HL-60/S4 treated with phorbol 12-myristate 13-acetate at 8.2 ng/mL for 4 days and 3 days (cell line): Measurements from ENCODE around the gene AARS2.

Source experiments
- in situ Hi-C: fragments of 300-500 bp; cut with MboI; formaldehyde crosslinking; loops from 2 replicates; pipeline ENCODE4 v1.15.0; 2022; ENCODE audit warnings: low sequenced_read_pairs

AARS2 gene

DNA sequence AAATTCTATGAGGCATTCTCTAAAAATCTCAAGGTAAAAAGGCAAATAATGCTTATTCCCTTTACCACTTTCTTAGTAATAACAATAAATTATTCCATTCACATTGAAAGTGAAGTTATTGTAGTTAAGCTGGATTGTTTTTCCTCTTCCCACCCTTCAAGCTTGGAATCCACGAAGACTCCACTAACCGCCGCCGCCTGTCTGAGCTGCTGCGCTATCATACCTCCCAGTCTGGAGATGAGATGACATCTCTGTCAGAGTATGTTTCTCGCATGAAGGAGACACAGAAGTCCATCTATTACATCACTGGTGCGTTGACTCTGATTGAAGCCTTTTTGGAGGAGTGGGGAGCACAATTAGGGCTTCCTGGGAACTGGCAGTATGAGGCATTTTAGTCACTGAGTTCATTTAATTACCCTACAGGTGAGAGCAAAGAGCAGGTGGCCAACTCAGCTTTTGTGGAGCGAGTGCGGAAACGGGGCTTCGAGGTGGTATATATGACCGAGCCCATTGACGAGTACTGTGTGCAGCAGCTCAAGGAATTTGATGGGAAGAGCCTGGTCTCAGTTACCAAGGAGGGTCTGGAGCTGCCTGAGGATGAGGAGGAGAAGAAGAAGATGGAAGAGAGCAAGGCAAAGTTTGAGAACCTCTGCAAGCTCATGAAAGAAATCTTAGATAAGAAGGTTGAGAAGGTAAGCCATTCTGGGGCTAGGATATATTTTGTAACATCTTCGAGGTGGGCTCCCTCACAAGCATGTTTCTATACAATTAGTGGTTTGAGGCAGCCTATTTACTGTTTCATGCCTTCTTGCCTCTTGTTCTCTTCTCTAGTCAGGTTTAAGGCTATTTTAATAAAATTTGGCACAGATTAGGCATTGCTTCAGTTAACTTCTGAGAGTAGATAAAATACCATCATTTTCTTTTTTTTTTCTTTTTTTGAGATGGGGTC is 61.3 kb downstream of the AARS2 start:
- in situ Hi-C loops = no loop called here

GRCh38 chr6:44250718-44251123 is 62.4 kb downstream of the AARS2 start:
- in situ Hi-C loops = no loop called here

DNA sequence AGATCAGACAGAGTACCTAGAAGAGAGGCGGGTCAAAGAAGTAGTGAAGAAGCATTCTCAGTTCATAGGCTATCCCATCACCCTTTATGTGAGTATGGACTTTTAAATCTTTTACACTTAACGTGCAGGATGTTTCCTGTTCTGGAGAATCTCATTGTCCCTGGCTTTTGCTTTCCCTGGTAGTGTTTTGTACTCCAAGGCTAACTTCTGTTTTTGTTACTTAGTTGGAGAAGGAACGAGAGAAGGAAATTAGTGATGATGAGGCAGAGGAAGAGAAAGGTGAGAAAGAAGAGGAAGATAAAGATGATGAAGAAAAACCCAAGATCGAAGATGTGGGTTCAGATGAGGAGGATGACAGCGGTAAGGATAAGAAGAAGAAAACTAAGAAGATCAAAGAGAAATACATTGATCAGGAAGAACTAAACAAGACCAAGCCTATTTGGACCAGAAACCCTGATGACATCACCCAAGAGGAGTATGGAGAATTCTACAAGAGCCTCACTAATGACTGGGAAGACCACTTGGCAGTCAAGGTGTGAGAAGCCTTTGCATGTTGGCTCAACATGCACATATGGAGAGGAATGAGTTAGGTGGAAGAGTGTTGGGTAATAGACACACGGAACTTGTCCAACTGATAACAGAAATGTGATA is 63.0 kb downstream of the AARS2 start:
- in situ Hi-C loops = no loop called here
